DND-41 (cell line): ENCODE measurements around the gene PHF21B.
A peak's percentile ranks its signal among the peaks of the same experiment; 100 is the strongest.

ENCODE experiments used
- ATAC-seq: fragments of 200-7000 bp; cut with Tn5 transposase; 3 replicates; pipeline ENCODE4 v1.9.1; 2021; ENCODE audit warnings: low read depth; ENCODE audit not compliant: insufficient read depth
- DNase-seq: peaks from one replicate; pipeline ENCODE4 v3.0.0-alpha.2; 2020
- H2AFZ ChIP-seq: 2 replicates; pipeline ENCODE4 v1.6.0; 2012; ENCODE audit warnings: low read depth, low read length
- H3K27ac ChIP-seq: 2 replicates; pipeline ENCODE4 v1.5.1; 2012; ENCODE audit warnings: low read length, inconsistent platforms
- H3K27me3 ChIP-seq: fragments of 200-600 bp; sonication (generic); 2 replicates; pipeline ENCODE4 v1.6.0; 2012; ENCODE audit warnings: low read length, mild to moderate bottlenecking, inconsistent platforms; ENCODE audit not compliant: insufficient read depth, poor library complexity
- H3K36me3 ChIP-seq: 2 replicates; pipeline ENCODE4 v1.5.1; 2012; ENCODE audit warnings: low read length, inconsistent platforms; ENCODE audit not compliant: insufficient read depth
- H3K4me1 ChIP-seq: 2 replicates; pipeline ENCODE4 v1.5.1; 2012; ENCODE audit warnings: mild to moderate bottlenecking, low read length; ENCODE audit not compliant: insufficient read depth
- H3K4me2 ChIP-seq: 2 replicates; pipeline ENCODE4 v1.6.0; 2012; ENCODE audit warnings: mild to moderate bottlenecking, moderate library complexity, low read length, inconsistent platforms; ENCODE audit not compliant: insufficient read depth
- H3K4me3 ChIP-seq, 2 experiments: fragments of 200-600 bp in 1 of 2; shearing (Covaris generic) in 1 of 2; 2 replicates each; pipeline ENCODE4 v1.5.1; 2012 to 2016; ENCODE audit warnings: inconsistent platforms in 2 of 2, low read length in 2 of 2, mild to moderate bottlenecking in 2 of 2, low read depth in 1 of 2, moderate library complexity in 1 of 2
- H3K79me2 ChIP-seq: 2 replicates; pipeline ENCODE4 v1.6.0; 2012; ENCODE audit warnings: low read length, inconsistent platforms; ENCODE audit not compliant: insufficient read depth
- H3K9ac ChIP-seq: 2 replicates; pipeline ENCODE4 v1.6.0; 2012; ENCODE audit warnings: low read depth, mild to moderate bottlenecking, inconsistent platforms, low read length, moderate library complexity
- H3K9me3 ChIP-seq: 2 replicates; pipeline ENCODE4 v1.5.1; 2012; ENCODE audit warnings: low read length, moderate library complexity, mild to moderate bottlenecking, inconsistent platforms; ENCODE audit not compliant: insufficient read depth, severe bottlenecking
- H4K20me1 ChIP-seq: 2 replicates; pipeline ENCODE4 v1.6.0; 2012; ENCODE audit warnings: low read length; ENCODE audit not compliant: insufficient read depth
- EZH2 ChIP-seq: IDR thresholded peaks from 3 replicates; pipeline ENCODE4 v1.6.1; 2012; ENCODE audit warnings: borderline replicate concordance, low read depth, mild to moderate bottlenecking, moderate library complexity, low read length, inconsistent platforms; ENCODE audit not compliant: severe bottlenecking
- TF ChIP-seq, protein P1 (sequence below): IDR thresholded peaks from 2 replicates; pipeline ENCODE4 v1.5.1; 2012; ENCODE audit warnings: borderline replicate concordance, low read length, moderate library complexity, mild to moderate bottlenecking; ENCODE audit not compliant: poor library complexity, severe bottlenecking; ENCODE audit errors: extremely low read depth

PHF21B gene

DNA sequence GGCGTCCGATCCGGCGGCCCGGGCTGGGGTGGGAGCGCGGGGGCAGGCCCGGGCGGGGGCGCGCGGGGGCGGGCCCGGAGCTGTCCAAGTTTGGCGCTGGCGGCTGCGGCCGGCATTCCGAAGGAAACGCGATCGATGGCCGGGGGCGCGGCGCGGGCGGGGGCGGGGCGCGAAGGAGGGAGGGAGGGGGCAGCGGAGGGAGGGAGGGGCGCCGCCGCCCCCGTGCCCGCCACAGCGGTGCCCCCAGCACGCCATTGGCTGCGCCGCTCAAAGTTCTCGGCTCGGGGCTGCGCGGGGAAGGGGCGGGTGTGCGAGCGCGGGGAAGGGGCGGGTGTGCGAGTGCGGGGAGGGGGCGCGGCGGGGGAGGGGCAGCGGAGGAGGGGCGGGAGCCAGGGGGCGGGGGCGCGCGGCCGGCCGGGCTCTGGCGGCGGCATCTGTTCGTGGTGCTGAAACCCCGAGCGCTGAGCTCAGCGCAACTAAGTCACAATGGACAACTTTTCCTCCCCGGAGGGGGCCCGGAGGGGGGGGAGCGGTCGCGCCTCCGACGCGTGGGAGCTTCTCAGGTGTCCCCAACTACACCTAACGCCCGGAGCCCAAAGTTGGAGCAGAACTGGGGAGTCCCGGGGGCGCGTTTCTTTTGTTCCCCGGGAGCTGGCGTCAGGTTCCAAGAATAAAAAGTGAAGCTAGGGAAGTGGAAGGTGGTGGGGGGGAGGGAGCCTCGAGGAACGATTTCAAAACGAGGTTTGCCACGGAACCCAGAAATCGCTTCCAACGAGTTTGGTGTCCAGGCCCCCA is 2.2 kb downstream of the PHF21B start:
- Histone ChIP-seq H3K36me3 (peaks cover 31% of the 10 kb centered on the region), H3K27ac (no peak overlapping the region), H3K9ac (no peak overlapping the region; the same call in 1 of the 2 replicates), H3K4me1 (peaks cover 16% of the 10 kb centered on the region), H4K20me1 (peaks cover 31% of the 10 kb centered on the region), H3K4me3 (no peak overlapping the region), H3K4me2 (peak overlapping the region; percentile 84), H2AFZ (no peak overlapping the region), H3K27me3 (no peaks in the 10 kb centered on the region), H3K9me3 (no peaks in the 10 kb centered on the region), H3K79me2 (peaks cover 65% of the 10 kb centered on the region)
- no peak for TF ChIP-seq EZH2
- TF ChIP-seq, protein P1, sequence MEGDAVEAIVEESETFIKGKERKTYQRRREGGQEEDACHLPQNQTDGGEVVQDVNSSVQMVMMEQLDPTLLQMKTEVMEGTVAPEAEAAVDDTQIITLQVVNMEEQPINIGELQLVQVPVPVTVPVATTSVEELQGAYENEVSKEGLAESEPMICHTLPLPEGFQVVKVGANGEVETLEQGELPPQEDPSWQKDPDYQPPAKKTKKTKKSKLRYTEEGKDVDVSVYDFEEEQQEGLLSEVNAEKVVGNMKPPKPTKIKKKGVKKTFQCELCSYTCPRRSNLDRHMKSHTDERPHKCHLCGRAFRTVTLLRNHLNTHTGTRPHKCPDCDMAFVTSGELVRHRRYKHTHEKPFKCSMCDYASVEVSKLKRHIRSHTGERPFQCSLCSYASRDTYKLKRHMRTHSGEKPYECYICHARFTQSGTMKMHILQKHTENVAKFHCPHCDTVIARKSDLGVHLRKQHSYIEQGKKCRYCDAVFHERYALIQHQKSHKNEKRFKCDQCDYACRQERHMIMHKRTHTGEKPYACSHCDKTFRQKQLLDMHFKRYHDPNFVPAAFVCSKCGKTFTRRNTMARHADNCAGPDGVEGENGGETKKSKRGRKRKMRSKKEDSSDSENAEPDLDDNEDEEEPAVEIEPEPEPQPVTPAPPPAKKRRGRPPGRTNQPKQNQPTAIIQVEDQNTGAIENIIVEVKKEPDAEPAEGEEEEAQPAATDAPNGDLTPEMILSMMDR: no peak
- DNase-seq (no peak), ATAC-seq (no peak)

DNA sequence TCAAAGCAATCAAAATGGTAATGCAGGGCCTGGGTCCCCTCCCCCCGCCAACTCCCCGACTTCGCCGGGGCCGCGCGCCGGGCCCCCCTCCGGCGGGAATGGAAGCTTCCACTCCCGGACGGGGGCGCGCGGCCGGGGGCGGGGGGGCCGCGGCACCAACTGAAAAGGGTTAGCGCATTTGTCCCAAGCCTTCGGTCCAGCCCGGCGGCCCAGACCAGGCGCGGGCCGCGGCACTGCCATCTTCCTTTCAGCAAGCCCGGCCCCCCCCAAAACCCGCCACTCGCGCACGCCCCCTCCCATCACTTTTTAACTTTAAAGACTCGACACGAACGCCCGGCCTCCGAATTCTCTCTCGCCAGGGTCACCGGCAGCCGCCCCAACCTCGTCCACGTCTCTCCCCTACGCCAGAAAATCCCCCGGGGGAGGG is 2.8 kb downstream of the PHF21B start:
- Histone ChIP-seq H3K79me2 (peaks cover 71% of the 10 kb centered on the region), H3K36me3 (peaks cover 36% of the 10 kb centered on the region), H3K4me2 (no peak overlapping the region), H2AFZ (no peak overlapping the region), H4K20me1 (peaks cover 36% of the 10 kb centered on the region), H3K27ac (no peak overlapping the region), H3K9me3 (no peaks in the 10 kb centered on the region), H3K27me3 (no peaks in the 10 kb centered on the region), H3K9ac (no peak overlapping the region), H3K4me3 (no peak overlapping the region), H3K4me1 (peaks cover 16% of the 10 kb centered on the region)
- ATAC-seq (no peak), DNase-seq (no peak)
- TF ChIP-seq, protein P1: no peak
- no peak for TF ChIP-seq EZH2

DNA sequence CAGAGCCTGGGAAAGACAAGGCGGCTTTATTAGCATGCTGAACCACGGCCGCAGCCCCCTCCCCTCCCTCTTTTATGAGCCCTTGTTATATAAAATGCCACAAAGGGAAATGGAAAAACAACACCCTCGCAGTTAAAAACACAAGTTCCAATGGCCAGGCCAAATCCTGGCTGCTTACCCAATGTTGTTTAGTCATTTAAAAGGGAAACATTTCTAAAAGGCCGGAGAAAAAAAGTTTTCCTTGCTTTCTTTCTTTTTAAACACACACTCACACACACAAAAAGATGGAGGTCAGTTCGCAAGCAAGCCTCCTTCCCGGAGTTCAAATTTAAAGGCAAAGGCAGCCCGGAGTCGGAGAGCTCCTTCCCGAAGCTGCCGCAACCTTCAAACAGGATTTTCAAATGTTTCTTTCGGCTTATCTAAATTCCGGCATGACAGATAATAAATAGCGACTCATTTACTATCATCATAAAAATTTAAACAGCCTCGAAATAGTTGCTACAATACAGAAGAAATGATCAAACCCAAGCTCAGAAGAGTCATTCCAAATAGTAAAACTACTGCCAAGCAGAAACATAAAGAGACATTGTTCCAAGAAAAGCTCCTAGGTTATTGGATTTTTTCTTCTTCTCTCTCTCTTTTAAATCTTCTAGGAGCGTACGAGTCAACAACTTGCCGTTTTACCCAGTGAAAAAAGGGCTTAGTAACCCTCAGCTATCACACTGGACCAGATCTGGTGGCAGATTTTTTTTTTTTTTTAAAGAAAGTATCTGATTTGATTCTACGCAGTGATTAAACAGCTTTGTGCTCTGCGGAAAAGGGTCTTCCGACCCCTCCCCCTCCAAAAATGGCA is 3.5 kb downstream of the PHF21B start:
- Histone ChIP-seq H3K79me2 (peaks cover 77% of the 10 kb centered on the region), H3K9ac (no peak overlapping the region), H3K4me2 (no peak overlapping the region), H3K27ac (no peak overlapping the region), H3K4me1 (peaks cover 16% of the 10 kb centered on the region), H3K36me3 (peaks cover 41% of the 10 kb centered on the region), H3K4me3 (no peak overlapping the region), H3K9me3 (no peaks in the 10 kb centered on the region), H3K27me3 (no peaks in the 10 kb centered on the region), H4K20me1 (peaks cover 41% of the 10 kb centered on the region), H2AFZ (no peak overlapping the region)
- ATAC-seq (no peak), DNase-seq (no peak)
- TF ChIP-seq, protein P1: no peak
- TF ChIP-seq EZH2: no peak
